ENCODE measurements around the gene PRRG4. TPM values are rescaled to one million over a fixed set of nuclear protein-coding genes. Genes with fewer than 3 reads are reported as not detected.

Gene PRRG4
- total and polyA plus RNA-seq, 2 donors from 2014 or later = 6.4 to 18.4 TPM

DNA sequence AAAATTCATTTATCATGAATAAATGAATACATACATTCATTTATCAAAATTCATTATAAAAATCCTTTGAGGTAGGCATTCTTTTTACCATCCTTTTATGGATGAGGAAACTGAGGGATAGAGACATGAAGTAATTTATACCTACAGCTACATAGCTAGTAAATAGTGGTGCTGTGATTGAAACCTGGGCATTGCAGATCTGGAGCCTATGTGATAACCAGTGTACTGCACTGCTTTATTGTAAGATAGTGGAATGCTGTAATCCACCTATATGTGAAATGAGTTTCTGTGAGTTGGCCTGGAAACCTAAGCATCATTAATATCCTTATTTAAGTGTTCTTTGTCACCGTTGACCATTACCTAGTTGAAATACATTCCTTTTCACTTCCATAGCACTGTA, 67.4 kb downstream of the PRRG4 start:
- no peak overlapping the region for H3K4me3 ChIP-seq (ENCODE audit: low read length in 3 of 3)
- FAIRE-seq (no peak), DNase-seq (no peak)
- no peaks in the 10 kb centered on the region for H3K36me3 ChIP-seq (ENCODE audit: control insufficient read depth in 2 of 3, insufficient read depth in 3 of 3, low read length in 3 of 3)
- intact Hi-C loops (cut with DNase I) = no loop called here
- H3K9me3 ChIP-seq (ENCODE audit: control insufficient read depth in 2 of 3, insufficient read depth in 1 of 3, low read length in 3 of 3) = no peaks in the 10 kb centered on the region
- no peaks in the 10 kb centered on the region for H3K27me3 ChIP-seq (ENCODE audit: control insufficient read depth, insufficient read depth, low read length)
- no peak for TF ChIP-seq CTCF (IDR thresholded peaks at IDR 0.05; ENCODE audit: borderline replicate concordance, extremely low read depth, insufficient read depth)
- no peak overlapping the region for H3K27ac ChIP-seq (ENCODE audit: low read depth in 2 of 2, low read length in 2 of 2)
- H3K4me1 ChIP-seq (ENCODE audit: control insufficient read depth in 2 of 3, insufficient read depth in 2 of 3, low read depth in 1 of 3, low read length in 3 of 3) = no peaks in the 10 kb centered on the region
- no peak overlapping the region for H3K9ac ChIP-seq (ENCODE audit: low read length in 3 of 3)

DNA sequence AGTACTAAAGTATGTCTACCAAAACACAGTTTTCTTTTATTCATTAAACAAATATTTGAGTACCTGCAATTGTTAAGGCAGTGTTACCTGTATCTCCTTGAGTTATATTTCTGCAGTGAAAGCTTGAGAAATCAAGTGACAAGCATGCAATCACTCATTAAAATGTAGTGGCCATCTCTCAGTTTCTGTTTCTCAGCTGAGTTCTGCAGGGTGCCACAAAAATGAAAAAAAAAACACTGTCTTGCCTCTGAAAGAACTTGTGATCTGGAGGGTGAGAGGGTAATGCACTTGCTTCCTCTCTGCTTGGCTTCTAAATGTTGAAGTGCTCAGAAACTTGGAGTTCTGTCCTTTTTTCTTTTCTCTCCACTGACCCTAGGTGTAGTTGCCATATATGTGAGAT, 69.7 kb downstream of the PRRG4 start:
- DNase-seq (no peak), FAIRE-seq (no peak)
- no peaks in the 10 kb centered on the region for H3K27me3 ChIP-seq (ENCODE audit: control insufficient read depth, insufficient read depth, low read length)
- H3K4me3 ChIP-seq (ENCODE audit: low read length in 3 of 3) = no peak overlapping the region
- H3K9me3 ChIP-seq (ENCODE audit: control insufficient read depth in 2 of 3, insufficient read depth in 1 of 3, low read length in 3 of 3) = no peaks in the 10 kb centered on the region
- H3K4me1 ChIP-seq (ENCODE audit: control insufficient read depth in 2 of 3, insufficient read depth in 2 of 3, low read depth in 1 of 3, low read length in 3 of 3) = no peaks in the 10 kb centered on the region
- H3K9ac ChIP-seq (ENCODE audit: low read length in 3 of 3) = no peak overlapping the region
- H3K36me3 ChIP-seq (ENCODE audit: control insufficient read depth in 2 of 3, insufficient read depth in 3 of 3, low read length in 3 of 3) = no peaks in the 10 kb centered on the region
- intact Hi-C loops (cut with DNase I) = no loop called here
- no peak for TF ChIP-seq CTCF (IDR thresholded peaks at IDR 0.05; ENCODE audit: borderline replicate concordance, extremely low read depth, insufficient read depth)
- H3K27ac ChIP-seq (ENCODE audit: low read depth in 2 of 2, low read length in 2 of 2) = no peak overlapping the region

DNA sequence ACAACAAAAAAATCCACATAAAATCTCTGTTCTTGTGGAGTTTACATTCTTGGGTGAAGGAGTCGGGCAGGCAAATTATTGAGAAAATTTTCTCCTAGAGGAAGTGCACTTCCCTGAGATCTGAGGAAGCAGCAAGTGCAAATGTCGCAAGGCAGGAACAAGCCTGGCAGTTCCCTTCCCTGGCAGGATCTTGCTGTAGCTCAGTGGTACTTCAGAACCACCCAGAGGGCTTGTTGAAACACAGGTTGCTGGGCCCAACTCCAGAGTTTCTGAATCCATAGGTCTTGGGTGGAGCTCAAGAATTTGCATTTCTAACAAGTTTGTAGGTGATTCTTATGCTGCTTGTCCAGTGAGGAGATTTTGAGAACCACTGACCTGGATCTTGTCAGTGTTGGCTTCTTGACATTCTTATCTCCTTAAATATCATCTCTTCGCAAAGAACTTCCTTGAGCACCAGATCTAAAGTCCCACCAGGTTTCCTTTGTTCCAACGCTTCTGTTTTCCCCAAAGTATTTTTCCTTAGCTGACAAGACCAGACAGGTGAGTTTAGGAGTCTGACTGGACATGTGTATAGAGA, 72.5 kb downstream of the PRRG4 start:
- Histone ChIP-seq H3K27me3 (ENCODE audit: control insufficient read depth, insufficient read depth, low read length) (no peaks in the 10 kb centered on the region), H3K4me1 (ENCODE audit: control insufficient read depth in 2 of 3, insufficient read depth in 2 of 3, low read depth in 1 of 3, low read length in 3 of 3) (no peaks in the 10 kb centered on the region), H3K9ac (ENCODE audit: low read length in 3 of 3) (no peak overlapping the region), H3K9me3 (ENCODE audit: control insufficient read depth in 2 of 3, insufficient read depth in 1 of 3, low read length in 3 of 3) (no peaks in the 10 kb centered on the region), H3K27ac (ENCODE audit: low read depth in 2 of 2, low read length in 2 of 2) (no peak overlapping the region), H3K4me3 (ENCODE audit: low read length in 3 of 3) (no peak overlapping the region), H3K36me3 (ENCODE audit: control insufficient read depth in 2 of 3, insufficient read depth in 3 of 3, low read length in 3 of 3) (no peaks in the 10 kb centered on the region)
- FAIRE-seq (no peak), DNase-seq (no peak)
- intact Hi-C loops (cut with DNase I) = no loop called here
- no peak for TF ChIP-seq CTCF (IDR thresholded peaks at IDR 0.05; ENCODE audit: borderline replicate concordance, extremely low read depth, insufficient read depth)

Data from kidney (tissue), 14 donors.